HG03432 (cell line): ENCODE data around the gene DLGAP5.
A peak's percentile ranks its signal among the peaks of the same experiment; 100 is the strongest.

Source experiments
- ATAC-seq: cut with Tn5 transposase; IDR thresholded peaks from one replicate; pipeline ENCODE4 v1.9.1; 2021; ENCODE audit warnings: mild to moderate bottlenecking, moderate library complexity; ENCODE audit not compliant: unreplicated experiment

Gene DLGAP5

DNA sequence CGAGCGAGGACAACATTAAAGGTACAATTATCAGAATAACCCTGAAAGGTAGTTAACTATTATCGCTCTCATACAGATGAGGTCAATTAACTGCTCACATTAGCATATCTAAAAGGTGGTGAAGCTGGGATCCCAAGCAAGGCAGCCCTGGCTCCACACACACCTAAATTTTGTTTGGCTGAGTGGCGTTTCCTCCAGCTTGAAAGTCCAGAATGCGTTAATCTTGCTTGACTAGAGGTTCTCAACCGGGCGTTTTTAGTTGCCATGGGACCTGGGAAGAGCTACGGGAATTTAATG lies 531 bp downstream of the DLGAP5 start:
- no peak for ATAC-seq

DNA sequence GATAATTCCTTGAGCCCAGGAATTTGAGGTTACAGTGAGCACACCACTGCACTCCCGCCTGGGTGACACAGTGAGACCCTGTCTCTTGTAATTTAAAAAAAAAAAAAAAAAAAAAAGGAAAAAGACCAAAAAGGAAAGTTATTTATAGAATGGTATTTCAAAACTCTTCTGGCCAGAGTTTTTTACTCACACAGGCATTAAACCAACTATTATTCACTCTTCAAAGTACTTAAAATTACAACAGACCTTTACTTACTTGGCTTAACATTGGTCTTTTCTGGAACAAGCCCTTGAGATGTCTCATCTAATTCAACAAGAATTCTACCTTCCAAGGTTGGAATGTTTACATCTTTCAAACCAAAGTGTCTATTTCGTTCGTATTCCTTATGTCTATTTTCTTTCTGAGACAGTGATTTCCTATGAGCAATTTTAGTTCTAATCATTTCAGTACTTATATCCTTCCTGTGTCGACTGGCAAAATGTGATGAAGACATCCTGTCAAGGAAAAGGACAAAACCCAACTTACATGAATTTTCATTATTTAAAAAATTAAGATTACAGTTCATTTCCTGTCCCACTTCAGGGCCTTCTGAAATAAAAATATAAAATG lies 2.6 kb downstream of the DLGAP5 start:
- ATAC-seq, result no peak

DNA sequence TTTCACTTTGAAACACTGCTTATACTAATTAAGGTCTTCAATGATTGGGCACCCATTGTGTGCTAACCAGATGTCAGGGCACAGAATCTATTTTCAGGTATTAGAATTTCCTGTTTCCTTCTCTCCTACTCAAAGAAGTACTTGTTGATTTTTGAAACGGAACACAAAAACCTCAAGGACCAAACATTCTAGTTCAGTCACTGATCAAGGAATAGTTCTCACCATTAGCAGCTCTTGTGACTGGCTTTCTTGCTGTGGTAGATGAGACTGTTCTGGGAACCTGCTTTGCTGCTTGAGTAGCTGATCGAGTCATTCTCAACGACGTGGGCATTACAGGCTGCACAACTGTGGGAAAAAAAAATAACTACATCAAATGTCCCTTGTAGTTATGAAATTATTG lies 11.0 kb downstream of the DLGAP5 start:
- peak; percentile 91 for ATAC-seq

DNA sequence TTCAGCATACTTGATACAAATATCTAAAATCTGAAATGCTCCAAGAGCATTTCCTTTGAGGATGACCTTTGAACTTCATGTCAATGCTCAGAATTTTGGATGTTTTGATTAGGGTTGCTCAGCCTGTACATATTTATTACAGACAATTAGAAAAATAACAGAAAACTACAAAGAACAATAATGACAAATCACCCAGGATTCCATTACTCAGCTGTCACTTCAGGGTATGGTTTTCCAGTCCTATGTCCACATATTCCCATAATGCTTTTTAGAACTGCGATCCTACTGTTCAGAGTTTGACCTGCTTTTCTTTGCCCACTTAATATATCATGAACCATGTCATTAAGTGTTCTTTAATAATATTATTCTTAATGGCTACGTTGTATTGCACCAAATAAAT lies 11.4 kb downstream of the DLGAP5 start:
- ATAC-seq, result no peak

DNA sequence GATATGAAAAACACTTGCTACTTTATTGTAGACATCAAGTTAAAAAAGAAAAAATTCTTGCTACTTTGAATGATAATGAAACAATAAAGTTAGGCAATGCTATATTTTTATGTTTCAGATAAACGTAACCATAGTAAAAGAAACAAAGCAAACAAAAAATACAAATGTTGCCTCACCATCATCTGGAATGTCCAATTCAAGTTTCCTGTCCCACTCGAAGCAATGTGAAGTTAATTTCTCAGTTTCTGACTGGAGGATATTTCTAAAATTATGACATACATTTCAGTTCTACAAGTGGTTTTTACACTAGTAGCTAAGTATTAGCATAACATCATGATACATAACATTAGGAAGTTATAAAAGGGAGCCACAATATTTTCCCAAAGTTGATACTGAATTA lies 20.9 kb downstream of the DLGAP5 start:
- no peak for ATAC-seq

DNA sequence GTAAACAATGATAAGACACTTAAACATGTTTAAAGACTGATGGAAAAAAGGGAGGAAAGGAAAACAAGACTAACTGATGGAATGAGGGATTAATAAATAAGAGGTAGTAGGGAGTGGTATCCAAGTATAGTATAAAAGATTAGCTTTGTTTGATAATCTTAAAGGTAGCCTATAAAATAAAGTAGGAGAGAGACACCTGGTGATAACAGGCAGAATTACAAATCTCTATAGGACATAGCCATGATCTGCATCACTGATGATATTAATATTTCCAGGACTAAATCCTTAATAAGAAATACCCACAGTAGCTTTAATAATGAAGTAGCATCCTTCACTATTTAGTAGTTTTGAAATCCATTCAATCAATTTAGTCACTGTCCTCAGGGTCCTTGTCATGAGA lies 30.4 kb downstream of the DLGAP5 start:
- no peak for ATAC-seq

DNA sequence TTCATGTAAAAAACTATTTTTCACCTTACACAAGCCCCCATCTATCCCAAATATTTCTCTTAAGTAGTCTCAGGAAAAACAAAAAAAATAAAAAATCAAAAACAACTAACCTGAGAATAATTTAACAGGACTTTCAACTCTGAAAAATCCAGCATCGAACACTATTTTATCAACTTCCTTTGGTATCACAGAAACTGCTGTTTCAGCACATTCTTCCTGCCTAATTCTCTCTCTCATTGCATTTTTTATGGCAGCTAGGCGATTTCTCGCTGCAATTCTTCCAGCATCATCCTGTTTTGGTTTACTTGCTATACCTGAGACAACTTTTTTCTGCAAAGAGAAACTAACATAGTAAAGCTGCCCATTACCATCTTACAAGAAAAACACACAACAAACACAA lies 33.0 kb downstream of the DLGAP5 start:
- no peak for ATAC-seq

DNA sequence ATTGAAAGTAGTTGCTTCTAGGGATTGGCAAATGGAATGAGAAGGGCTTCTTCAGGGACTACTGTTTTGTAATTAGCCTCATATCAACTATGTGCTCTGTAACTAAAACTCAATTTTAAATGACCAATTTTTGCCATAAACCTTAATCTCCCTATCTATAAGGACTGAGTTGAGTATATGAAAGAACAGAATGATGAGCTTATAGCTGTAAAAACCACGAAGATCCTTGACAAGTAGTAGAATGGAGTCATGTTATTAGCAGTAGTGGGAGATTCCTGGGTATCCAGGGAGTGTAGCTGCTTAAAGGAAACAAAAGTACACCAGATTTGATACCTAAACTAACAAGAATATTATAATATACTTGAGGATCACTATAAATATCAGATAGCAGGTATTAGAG lies 34.3 kb downstream of the DLGAP5 start:
- no peak for ATAC-seq

DNA sequence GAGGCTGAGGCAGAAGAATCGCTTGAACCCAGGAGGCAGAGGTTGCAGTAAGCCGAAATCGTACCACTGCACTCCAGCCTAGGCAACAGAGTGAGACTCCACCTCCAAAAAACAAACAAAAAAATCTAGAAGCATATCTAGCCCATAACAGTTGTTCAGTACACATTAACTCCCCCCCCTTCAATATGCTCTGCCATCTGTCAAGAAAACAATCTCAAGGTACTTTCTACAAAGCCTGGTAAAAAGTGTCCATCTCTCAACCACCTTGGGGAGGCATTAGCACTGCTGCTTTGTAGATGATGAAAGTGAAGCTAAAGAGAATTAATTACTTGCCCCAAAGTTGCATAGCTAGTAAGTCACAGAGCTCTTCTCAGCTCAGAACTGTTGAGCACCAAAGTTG lies 37.4 kb downstream of the DLGAP5 start:
- ATAC-seq, result no peak

DNA sequence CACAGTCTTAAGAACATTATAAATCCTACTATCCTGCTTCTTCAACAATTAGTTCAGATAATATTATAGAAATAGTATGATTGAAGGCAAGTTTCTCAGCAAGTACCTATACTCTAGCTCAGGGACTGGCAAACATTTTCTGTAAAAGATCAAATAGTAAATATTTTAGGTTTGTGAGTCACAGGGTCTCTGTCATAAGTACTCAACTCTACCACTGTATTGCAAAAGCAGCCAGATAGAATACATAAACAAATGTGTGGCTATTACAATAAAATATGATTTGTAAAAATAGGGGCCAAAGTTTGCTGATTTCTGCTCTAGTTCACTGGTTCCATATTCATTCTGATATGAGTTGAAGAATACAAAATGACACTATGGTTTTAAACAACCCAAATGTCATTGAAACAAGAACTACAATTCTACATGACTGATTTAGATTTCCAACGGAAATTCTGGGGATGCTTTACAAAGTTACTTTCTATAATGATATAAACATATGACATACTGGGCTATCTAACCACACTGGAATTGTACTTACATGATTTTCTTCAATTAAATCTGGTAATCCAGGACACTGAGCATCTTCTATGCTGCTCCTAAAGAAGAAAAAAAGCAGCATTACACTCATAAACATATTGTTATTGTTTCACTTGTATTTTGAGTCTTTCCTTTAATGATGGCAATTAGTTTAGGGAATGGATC lies 39.2 kb downstream of the DLGAP5 start:
- no peak for ATAC-seq

DNA sequence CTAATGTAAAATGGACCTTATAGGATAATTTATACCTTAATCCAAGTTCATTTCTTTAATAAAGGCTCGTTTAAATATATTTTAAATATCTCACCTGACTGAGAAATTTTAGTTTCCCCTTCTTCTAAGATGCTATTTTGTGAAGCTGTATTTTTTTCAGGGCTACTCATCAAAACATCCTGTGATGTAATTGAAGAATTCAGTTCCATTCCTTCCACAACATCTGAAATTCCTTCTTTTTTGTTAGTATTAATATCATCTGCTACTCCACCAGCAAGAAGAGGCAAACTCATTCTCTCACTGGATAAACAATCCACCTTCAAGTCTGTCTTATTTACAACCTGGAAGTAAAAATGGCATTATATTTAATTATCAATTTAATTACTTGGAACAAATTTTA lies 39.8 kb downstream of the DLGAP5 start:
- no peak for ATAC-seq

DNA sequence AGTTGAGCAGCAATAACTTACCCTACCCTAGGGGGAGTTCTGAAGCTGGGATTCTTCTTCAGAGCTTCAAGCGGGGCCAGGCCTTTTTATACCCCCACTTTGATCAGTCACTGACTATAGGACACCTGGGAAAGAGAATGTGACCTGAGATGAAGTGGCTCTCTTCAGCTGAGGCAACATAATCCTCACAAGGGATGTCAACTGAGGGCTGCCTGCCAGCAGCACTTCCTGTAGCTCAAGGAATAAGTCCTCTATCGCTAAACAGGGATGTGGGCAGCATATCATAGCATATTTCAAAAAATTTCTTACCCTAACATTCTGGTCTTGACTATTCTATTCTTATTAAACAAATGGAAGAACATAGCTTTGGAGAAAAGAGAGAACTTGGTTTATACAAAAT lies 45.0 kb downstream of the DLGAP5 start:
- ATAC-seq, result no peak

DNA sequence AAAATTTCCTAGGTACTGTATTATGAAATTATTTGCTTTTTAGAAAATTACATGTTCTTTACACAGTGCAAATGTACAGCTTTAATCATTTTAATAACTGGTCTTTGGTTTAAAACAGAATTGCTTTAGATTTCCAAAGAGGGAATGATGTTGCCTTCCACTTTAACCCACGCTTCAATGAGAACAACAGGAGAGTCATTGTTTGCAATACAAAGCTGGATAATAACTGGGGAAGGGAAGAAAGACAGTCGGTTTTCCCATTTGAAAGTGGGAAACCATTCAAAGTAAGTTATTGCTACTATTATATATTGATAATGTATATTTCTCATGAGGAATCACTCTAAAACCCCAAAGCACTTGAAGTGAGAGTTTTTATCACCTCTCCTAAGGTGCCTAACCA lies 48.9 kb downstream of the DLGAP5 start:
- ATAC-seq, result no peak

DNA sequence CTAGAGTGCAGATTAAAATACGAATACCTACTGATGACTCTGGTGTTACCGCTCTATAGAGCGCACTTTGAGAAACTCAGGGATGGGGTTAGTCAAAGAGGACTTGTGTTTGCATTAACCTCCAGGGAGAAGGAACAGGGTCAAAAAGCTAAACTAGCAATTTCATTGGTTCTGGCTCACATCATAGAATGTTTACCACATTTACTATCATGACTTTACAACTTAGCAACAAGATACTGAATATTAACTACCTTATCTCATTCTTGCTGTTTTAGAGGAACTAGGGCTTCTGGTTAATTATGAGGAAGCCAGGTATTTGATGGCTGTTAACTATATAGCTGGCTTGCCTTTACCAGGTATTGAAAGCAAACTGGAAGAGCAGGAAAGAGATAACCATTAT lies 49.6 kb downstream of the DLGAP5 start:
- ATAC-seq, result no peak

DNA sequence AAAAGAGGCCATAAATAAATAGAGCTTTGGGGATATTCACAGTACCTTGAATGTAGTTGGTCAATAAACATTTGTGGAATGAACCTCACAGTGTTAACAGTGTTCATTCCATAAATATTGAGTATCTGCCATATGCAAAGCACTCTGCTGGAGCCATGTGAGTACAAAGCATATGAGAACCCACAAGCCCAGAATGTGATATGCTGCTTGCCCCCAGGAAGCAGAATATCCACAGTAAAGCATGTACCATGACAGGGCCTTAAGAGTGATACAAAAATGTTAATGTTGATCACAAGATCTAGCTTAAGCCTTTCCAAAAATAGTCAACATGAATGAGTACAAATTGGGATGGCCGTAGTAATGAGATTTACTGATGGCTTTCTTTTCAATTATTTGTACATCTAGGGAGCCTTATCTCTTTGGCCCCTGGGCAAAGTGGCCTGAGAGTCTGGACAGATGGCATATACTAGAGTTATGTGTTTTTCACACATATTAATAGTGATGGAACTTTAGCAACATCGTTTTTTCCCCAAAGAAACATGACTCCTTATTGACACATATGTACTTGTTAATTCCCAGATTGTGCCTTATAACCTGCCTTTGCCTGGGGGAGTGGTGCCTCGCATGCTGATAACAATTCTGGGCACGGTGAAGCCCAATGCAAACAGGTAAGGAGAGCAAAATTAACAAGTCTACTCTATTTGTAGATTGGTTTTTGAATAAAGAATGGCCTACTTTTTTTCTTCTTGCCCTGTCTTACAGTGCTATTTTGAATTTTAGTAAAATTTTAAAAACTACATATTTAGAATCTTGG lies 51.5 kb downstream of the DLGAP5 start:
- no peak for ATAC-seq

DNA sequence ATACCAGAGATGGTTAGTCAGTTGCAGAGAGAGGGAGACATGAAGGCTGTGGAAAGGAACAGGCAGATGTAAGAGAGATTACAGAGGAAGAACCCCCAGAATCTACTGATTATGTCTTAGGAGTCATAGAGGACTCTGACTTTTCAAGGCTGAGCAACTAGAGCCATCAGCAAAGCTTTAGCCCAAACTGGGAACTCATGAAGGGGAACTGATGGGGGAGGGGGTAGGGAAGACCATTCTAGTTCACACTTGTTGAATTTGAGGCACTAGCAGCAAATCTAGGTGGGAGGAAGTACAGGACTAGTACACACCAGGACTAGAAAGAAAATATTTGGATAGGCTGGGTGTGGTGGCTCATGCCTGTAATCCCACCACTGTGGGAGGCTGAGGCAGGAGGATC lies 52.2 kb downstream of the DLGAP5 start:
- ATAC-seq, result no peak

DNA sequence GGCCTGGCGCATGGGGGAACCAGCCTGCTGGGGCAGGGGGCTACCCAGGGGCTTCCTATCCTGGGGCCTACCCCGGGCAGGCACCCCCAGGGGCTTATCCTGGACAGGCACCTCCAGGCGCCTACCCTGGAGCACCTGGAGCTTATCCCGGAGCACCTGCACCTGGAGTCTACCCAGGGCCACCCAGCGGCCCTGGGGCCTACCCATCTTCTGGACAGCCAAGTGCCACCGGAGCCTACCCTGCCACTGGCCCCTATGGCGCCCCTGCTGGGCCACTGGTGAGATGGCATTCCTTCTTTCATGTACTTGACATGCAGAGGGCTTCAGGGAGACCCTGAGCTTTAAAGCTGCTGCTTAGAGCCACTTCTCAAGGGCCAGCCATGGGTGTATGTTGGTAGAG lies 53.3 kb downstream of the DLGAP5 start:
- ATAC-seq, result no peak

DNA sequence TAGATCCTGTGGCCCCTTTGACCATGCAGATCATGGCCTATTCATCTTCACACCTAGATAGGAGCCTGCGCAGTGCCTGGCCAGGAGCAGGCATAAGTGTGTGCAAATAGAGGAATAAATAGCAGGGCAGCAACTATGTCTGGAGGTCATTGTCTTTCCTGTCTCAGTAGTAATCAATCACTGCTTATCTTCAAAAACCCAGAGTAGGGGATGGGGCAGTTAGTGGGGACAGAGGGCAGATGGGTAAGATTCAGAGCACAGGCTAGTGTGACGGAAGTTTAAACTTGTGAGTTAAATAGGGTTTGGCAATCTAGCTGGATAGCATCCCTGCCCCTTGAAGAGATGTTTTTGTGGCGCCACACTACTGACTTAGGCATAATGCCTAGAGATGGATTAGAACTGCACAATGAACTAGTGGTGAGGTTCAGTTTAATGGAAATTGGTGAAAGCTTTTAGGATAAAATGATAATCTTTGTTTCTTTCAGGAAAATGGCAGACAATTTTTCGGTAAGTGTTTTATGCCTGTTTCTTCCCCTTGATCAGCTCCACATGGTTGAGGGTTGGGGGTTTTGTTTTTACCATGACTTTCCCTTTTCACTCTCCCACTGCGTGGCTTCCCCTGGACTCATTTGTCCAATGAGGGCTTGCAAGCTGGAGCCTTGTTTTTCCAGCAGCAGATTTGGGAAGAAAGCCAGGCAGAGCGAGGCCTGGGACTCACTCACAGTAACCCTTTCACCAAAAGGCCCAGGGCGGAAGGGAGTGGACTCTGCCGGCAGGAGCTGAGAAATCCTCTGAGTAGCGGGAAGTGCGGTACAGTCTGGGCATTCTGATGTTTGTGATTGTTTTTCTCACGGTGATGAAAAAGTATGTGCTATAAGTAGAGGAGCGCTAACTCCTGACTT lies 54.2 kb downstream of the DLGAP5 start:
- ATAC-seq, result no peak

DNA sequence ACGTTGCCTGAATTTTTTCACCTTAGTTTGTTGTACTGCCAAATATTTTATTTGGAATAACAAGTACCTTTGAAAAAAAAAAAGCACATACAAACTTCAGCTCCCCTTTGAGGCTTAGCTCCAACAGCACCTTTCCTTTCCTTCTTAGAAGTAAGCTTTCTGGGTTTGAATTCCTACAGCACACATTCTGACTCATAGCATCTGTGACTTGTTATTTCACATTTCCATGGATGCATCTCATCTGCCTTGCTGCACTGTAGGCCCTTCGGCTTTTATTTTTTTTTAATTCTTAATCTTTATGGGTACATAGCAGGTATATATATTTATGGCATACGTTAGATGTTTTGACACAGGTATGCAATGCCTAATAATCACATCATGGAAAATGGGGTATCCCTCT lies 55.1 kb downstream of the DLGAP5 start:
- no peak for ATAC-seq

DNA sequence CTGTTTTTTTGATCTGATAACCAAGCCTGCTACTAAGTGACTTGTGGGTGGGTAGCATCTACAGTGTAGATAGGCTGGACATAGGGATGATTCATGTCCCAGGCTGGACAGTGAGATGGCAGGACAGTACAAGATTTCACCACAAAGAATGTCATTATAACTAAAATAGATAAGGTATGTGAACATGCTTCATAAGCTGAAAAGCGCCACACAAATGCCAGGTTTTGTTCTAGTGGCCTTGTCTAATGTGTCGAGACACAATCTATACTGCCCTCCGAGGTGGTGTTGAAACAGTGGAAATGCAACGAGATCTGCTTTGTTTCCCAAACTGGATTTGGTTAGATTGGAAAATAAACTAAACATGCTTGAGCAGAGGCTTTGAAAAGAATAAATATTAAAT lies 58.0 kb downstream of the DLGAP5 start:
- no peak for ATAC-seq

DNA sequence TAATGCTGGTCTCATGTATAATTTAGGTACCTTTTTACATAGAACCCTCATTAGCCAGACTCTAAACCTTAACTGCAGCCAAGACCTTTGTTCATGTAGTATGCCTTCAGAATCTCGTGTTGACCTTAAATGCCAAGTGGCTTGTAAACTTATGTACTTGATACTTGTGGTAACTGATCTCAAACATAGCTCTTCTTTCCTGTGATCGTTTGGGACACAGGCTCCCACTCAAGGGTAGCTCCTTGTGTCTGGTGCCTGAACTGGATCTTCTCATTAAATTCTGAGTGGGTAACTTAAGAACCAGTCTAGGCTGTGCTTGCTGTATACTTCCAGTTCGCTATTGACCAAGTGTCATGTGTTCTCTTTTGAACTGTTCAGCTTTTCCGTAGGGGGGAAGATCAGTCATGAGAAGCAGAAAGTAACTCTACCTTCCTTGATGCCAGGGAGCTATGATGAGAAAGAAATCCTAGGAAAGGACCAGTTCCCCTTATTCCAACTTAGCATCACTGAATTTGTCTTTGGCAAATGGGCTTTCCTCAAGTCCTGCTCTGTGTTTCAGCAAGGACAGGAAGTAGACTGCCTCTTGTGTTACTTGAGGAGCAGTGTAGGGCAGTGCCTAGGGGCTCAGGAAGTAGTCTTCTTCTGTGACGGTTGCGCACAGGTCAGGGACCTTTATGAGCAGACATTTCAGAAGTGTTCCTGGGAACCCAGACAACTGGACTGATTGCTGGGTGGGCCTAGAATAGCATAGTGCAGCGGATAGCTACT lies 59.8 kb downstream of the DLGAP5 start:
- ATAC-seq, result no peak
